Neural cell (in vitro differentiated cells): ENCODE results near the gene RETSAT. TPM values are rescaled to one million over a fixed set of nuclear protein-coding genes. Genes with fewer than 3 reads are reported as not detected.

Experiments
- H2AFZ ChIP-seq: fragments of 200-600, 300-800 bp; sonication (generic), shearing (Covaris generic); 2 replicates; pipeline ENCODE4 v1.6.0; 2014; ENCODE audit warnings: low read depth, mild to moderate bottlenecking, antibody characterized with exemption, low read length, moderate library complexity
- H3F3A ChIP-seq: fragments of 200-600 bp; shearing (Covaris generic); 2 replicates; pipeline ENCODE4 v1.6.1; 2016; ENCODE audit warnings: mild to moderate bottlenecking, moderate library complexity, mixed read lengths, antibody characterized with exemption, low read length; ENCODE audit not compliant: insufficient read depth, poor library complexity, severe bottlenecking
- H3K27ac ChIP-seq: fragments of 200-600, 300-800 bp; sonication (generic), shearing (Covaris generic); 2 replicates; pipeline ENCODE4 v1.5.1; 2014; ENCODE audit warnings: mild to moderate bottlenecking, low read length, moderate library complexity
- H3K27me3 ChIP-seq: fragments of 300-800, 200-600 bp; sonication (generic), shearing (Covaris generic); 2 replicates; pipeline ENCODE4 v1.6.0; 2014; ENCODE audit warnings: mild to moderate bottlenecking, low read depth, low read length, moderate library complexity; ENCODE audit not compliant: insufficient read depth
- H3K36me3 ChIP-seq: fragments of 300-800, 200-600 bp; sonication (generic), shearing (Covaris generic); 2 replicates; pipeline ENCODE4 v1.5.1; 2014; ENCODE audit warnings: mild to moderate bottlenecking, antibody characterized with exemption, low read length, moderate library complexity; ENCODE audit not compliant: insufficient read depth
- H3K4me2 ChIP-seq: fragments of 300-800, 200-600 bp; sonication (generic), shearing (Covaris generic); 2 replicates; pipeline ENCODE4 v1.6.0; 2014; ENCODE audit warnings: mild to moderate bottlenecking, low read length
- H3K4me3 ChIP-seq: fragments of 300-800, 200-600 bp; sonication (generic), shearing (Covaris generic); 2 replicates; pipeline ENCODE4 v1.5.1; 2014; ENCODE audit warnings: mild to moderate bottlenecking, low read length, moderate library complexity
- H3K79me2 ChIP-seq: fragments of 200-600 bp; shearing (Covaris generic); replicated peaks from 2 replicates; pipeline ENCODE4 v1.6.0; 2014; ENCODE audit warnings: mild to moderate bottlenecking, low read length, moderate library complexity; ENCODE audit not compliant: insufficient read depth
- H3K9ac ChIP-seq: fragments of 300-800, 200-600 bp; sonication (generic), shearing (Covaris generic); 2 replicates; pipeline ENCODE4 v1.6.1; 2016; ENCODE audit warnings: mild to moderate bottlenecking, low read length, mixed read lengths
- H3K9me2 ChIP-seq: fragments of 200-600 bp; shearing (Covaris generic); 2 replicates; pipeline ENCODE4 v1.6.1; 2016; ENCODE audit warnings: mild to moderate bottlenecking, low read length, mixed read lengths; ENCODE audit not compliant: insufficient read depth
- H3K9me3 ChIP-seq: fragments of 200-600, 300-800 bp; sonication (generic), shearing (Covaris generic); 2 replicates; pipeline ENCODE4 v1.6.1; 2016; ENCODE audit warnings: mild to moderate bottlenecking, mixed run types, low read length, moderate library complexity, mixed read lengths
- H4K20me1 ChIP-seq: fragments of 200-600 bp; shearing (Covaris generic); 2 replicates; pipeline ENCODE4 v1.6.1; 2016; ENCODE audit warnings: mild to moderate bottlenecking, mixed run types; ENCODE audit not compliant: insufficient read depth
- EP300 ChIP-seq: fragments of 450-650 bp; conservative IDR thresholded peaks from 2 replicates; pipeline ENCODE4 v1.6.1; 2014; ENCODE audit warnings: antibody characterized with exemption, mild to moderate bottlenecking, moderate library complexity; ENCODE audit not compliant: poor library complexity, severe bottlenecking
- EZH2 ChIP-seq: fragments of 200-600, 300-800 bp; shearing (Covaris generic), sonication (generic); IDR thresholded peaks from 2 replicates; pipeline ENCODE4 v1.6.1; 2014; ENCODE audit warnings: antibody characterized with exemption, low read length, borderline replicate concordance, mild to moderate bottlenecking; ENCODE audit not compliant: insufficient read depth, poor library complexity, severe bottlenecking
- MXI1 ChIP-seq: fragments of 450-650 bp; conservative IDR thresholded peaks from 2 replicates; pipeline ENCODE4 v1.6.1; 2014; ENCODE audit warnings: antibody characterized with exemption, mild to moderate bottlenecking; ENCODE audit not compliant: poor library complexity, severe bottlenecking
- POLR2AphosphoS5 ChIP-seq: IDR thresholded peaks from 2 replicates; pipeline ENCODE4 v1.6.1; 2012
- RAD21 ChIP-seq: fragments of 450-650 bp; conservative IDR thresholded peaks from 2 replicates; pipeline ENCODE4 v1.6.1; 2014; ENCODE audit warnings: antibody characterized with exemption, mild to moderate bottlenecking, moderate library complexity
- SMC3 ChIP-seq: fragments of 450-650 bp; conservative IDR thresholded peaks from 2 replicates; pipeline ENCODE4 v1.6.1; 2014; ENCODE audit warnings: antibody characterized with exemption, mild to moderate bottlenecking, moderate library complexity; ENCODE audit not compliant: poor library complexity
- TAF1 ChIP-seq: IDR thresholded peaks from 2 replicates; pipeline ENCODE4 v1.6.1; 2012; ENCODE audit warnings: low read depth
- polyA plus RNA-seq: library from polyadenylated mRNA; depleted of rRNA; stranded (reverse); fragments of >200 nt; gene quantifications from 2 replicates; pipeline ENCODE4 v1.2.3, GENCODE V29; 2014
- TF ChIP-seq, protein P1 (sequence below): fragments of 450-650 bp; IDR thresholded peaks from 2 replicates; pipeline ENCODE4 v1.5.1; 2014; ENCODE audit warnings: antibody characterized with exemption, mild to moderate bottlenecking, moderate library complexity; ENCODE audit not compliant: poor library complexity, severe bottlenecking
- TF ChIP-seq, protein P2 (sequence below): IDR thresholded peaks from 2 replicates; pipeline ENCODE4 v1.6.1; 2012; ENCODE audit warnings: borderline replicate concordance

The RETSAT gene
- polyA plus RNA-seq, 1 donor from 2014 or later: 10.9 TPM

DNA sequence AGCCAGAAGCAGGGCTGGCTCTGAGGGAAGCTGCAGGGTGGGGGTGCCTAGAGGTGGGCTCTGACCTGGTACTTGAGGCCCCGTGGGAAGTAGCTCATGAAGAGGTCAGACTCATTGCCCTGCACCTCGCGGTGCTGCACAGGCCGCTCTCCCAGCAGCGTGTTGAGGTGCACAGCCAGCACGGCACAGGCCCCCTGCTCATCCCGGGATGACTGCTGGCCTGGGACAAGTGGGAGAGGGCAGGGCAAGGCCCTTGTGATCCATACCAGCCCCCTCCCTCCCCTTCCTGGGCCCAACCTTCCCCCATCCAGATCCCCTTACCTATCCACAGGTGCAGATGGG lies 47.1 kb upstream of the RETSAT start:
- Histone ChIP-seq H3K4me3 (no peak overlapping the region), H3K4me2 (no peak overlapping the region), H3K9me3 (no peaks in the 10 kb centered on the region), H3K27ac (no peak overlapping the region), H3K9ac (no peak overlapping the region), H3K79me2 (no peaks in the 10 kb centered on the region), H3K36me3 (no peaks in the 10 kb centered on the region), H4K20me1 (no peaks in the 10 kb centered on the region), H3K9me2 (no peaks in the 10 kb centered on the region), H3K27me3 (no peaks in the 10 kb centered on the region), H2AFZ (no peak overlapping the region), H3F3A (no peaks in the 10 kb centered on the region)
- no peak for TF ChIP-seq RAD21
- TF ChIP-seq TAF1: no peak
- TF ChIP-seq POLR2AphosphoS5: no peak
- TF ChIP-seq, protein P1, sequence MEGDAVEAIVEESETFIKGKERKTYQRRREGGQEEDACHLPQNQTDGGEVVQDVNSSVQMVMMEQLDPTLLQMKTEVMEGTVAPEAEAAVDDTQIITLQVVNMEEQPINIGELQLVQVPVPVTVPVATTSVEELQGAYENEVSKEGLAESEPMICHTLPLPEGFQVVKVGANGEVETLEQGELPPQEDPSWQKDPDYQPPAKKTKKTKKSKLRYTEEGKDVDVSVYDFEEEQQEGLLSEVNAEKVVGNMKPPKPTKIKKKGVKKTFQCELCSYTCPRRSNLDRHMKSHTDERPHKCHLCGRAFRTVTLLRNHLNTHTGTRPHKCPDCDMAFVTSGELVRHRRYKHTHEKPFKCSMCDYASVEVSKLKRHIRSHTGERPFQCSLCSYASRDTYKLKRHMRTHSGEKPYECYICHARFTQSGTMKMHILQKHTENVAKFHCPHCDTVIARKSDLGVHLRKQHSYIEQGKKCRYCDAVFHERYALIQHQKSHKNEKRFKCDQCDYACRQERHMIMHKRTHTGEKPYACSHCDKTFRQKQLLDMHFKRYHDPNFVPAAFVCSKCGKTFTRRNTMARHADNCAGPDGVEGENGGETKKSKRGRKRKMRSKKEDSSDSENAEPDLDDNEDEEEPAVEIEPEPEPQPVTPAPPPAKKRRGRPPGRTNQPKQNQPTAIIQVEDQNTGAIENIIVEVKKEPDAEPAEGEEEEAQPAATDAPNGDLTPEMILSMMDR: no peak
- TF ChIP-seq EZH2: no peak
- no peak for TF ChIP-seq EP300
- TF ChIP-seq, protein P2, sequence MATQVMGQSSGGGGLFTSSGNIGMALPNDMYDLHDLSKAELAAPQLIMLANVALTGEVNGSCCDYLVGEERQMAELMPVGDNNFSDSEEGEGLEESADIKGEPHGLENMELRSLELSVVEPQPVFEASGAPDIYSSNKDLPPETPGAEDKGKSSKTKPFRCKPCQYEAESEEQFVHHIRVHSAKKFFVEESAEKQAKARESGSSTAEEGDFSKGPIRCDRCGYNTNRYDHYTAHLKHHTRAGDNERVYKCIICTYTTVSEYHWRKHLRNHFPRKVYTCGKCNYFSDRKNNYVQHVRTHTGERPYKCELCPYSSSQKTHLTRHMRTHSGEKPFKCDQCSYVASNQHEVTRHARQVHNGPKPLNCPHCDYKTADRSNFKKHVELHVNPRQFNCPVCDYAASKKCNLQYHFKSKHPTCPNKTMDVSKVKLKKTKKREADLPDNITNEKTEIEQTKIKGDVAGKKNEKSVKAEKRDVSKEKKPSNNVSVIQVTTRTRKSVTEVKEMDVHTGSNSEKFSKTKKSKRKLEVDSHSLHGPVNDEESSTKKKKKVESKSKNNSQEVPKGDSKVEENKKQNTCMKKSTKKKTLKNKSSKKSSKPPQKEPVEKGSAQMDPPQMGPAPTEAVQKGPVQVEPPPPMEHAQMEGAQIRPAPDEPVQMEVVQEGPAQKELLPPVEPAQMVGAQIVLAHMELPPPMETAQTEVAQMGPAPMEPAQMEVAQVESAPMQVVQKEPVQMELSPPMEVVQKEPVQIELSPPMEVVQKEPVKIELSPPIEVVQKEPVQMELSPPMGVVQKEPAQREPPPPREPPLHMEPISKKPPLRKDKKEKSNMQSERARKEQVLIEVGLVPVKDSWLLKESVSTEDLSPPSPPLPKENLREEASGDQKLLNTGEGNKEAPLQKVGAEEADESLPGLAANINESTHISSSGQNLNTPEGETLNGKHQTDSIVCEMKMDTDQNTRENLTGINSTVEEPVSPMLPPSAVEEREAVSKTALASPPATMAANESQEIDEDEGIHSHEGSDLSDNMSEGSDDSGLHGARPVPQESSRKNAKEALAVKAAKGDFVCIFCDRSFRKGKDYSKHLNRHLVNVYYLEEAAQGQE: no peak
- no peak for TF ChIP-seq SMC3
- no peak for TF ChIP-seq MXI1

DNA sequence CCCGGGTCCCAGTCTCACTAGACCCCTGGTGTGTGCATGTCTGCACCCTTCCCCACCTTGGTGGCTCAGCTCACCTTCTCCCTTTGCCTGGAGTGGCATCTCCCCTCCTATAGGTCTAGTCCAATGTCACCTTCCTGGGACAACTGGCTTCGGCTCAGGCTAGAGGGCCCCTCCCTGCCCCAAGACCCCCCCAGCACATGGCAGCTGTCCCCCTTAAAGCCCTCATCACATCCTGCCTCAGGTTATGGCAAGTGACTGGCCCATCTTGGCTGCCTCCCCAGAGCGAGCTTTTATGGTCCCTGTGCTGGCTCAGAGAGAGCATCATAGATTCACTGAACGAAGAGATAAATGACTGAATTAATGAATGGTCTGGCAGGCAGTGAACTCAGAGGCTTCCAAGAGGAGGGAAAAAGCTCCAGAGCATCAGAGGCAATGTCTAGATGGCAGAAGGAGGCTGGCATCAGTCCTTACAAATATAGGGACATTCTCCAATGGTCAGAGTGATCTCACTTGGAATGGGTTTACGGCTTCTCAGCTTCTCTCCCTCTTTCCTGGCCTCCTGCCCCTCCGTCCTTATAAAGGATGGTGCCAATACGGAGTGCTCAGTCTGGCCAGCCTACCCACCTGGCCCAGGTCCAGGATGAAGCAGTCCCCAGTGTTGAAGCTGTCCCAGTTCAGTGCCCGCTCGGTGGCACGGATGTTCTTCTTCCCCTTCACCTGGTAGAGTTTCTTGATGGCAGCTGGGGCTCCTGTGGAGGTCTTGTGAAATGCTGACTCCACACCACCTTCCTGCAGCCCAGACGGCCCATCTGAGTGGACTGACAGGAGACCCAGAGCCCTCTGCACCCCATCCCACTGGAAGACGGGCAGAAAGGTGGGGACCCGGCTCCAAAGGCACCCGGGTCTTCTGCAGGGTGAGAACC lies 46.5 kb upstream of the RETSAT start:
- Histone ChIP-seq H3K27me3 (no peaks in the 10 kb centered on the region), H3K4me2 (no peak overlapping the region), H3K4me3 (no peak overlapping the region), H3F3A (no peaks in the 10 kb centered on the region), H4K20me1 (no peaks in the 10 kb centered on the region), H2AFZ (no peak overlapping the region), H3K9me2 (no peaks in the 10 kb centered on the region), H3K36me3 (no peaks in the 10 kb centered on the region), H3K9ac (no peak overlapping the region), H3K9me3 (no peaks in the 10 kb centered on the region), H3K79me2 (no peaks in the 10 kb centered on the region), H3K27ac (no peak overlapping the region)
- TF ChIP-seq EP300 (no peak), POLR2AphosphoS5 (no peak), TAF1 (no peak), RAD21 (no peak), MXI1 (no peak), SMC3 (no peak), EZH2 (no peak)
- TF ChIP-seq, protein P2: no peak
- TF ChIP-seq, protein P1: no peak
